Progenitor cell of endocrine pancreas (in vitro differentiated cells): ENCODE data around the gene MOB3B. TPM values are rescaled to one million over a fixed set of nuclear protein-coding genes. Genes with fewer than 3 reads are reported as not detected.
A peak's percentile ranks its signal among the peaks of the same experiment; 100 is the strongest.

Experiments
- DNase-seq: peaks from one replicate; pipeline ENCODE4 v3.0.0; 2021; ENCODE audit warnings: low spot score; ENCODE audit not compliant: unreplicated experiment
- H3K27ac Mint-ChIP-seq: 2 replicates; pipeline ENCODE4 v1.8.0; 2021; ENCODE audit warnings: mild to moderate bottlenecking, moderate library complexity, mixed read lengths
- H3K27me3 Mint-ChIP-seq: 2 replicates; pipeline ENCODE4 v1.8.0; 2021; ENCODE audit warnings: mixed read lengths
- H3K36me3 Mint-ChIP-seq: 2 replicates; pipeline ENCODE4 v1.8.0; 2022; ENCODE audit warnings: mixed read lengths; ENCODE audit not compliant: insufficient read depth
- H3K4me1 Mint-ChIP-seq: 2 replicates; pipeline ENCODE4 v1.8.0; 2021; ENCODE audit warnings: low read depth, mixed read lengths
- H3K4me3 Mint-ChIP-seq: 2 replicates; pipeline ENCODE4 v1.8.0; 2021; ENCODE audit warnings: low read depth, mild to moderate bottlenecking, moderate library complexity, mixed read lengths
- H3K9me3 Mint-ChIP-seq: 2 replicates; pipeline ENCODE4 v1.8.0; 2021; ENCODE audit warnings: low read depth, mixed read lengths
- total RNA-seq: library from RNA; stranded (reverse); gene quantifications from 2 replicates; pipeline ENCODE4 v1.2.1, GENCODE V29; 2021
- TF ChIP-seq, protein P1 (sequence below): fragments of 200-600 bp; sonication (generic); IDR thresholded peaks from one replicate; pipeline ENCODE4 v1.5.0; 2021; ENCODE audit warnings: antibody characterized with exemption, mild to moderate bottlenecking; ENCODE audit not compliant: unreplicated experiment

The MOB3B gene
- total RNA-seq, 1 donor from 2014 or later: 15.4 TPM

DNA sequence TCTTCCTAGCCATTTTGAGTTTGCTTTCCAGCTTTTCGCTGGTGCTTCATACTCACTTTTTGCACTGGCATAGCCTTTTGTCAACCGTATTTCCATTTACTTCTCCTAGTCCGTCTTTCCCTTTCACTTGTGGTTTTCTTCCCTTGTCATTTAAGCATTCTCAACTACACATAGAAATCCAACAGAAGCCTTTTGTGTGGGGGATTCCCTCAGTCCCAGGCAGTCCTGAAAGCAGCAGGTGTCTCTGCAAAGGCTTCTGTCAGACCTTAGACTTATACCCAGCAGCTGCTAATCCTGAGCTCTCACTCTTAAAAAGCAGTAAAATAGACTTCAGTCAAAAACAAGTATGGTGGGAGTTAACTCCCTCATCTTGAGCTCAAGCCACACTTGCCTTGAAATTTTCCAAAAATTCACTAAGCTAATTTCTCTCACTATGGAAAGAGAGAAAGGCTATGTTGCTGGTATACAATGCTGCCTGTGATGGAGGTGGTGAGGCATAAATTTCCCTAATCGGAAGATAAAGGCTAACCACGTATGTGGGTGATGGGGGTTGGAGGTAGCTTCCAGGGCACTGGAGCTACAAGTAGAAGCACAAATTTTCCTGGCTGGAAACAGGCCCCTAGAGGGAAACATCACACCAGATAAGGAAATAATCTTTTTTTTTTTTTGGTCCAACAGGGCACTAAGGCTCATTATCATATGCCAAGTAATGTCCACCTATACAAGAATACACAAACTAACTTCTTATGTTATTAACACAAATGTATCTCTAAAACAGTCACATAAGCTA lies 40.3 kb downstream of the MOB3B start:
- H3K36me3 Mint-ChIP-seq: peaks cover 8% of the 10 kb centered on the region
- TF ChIP-seq, protein P1, sequence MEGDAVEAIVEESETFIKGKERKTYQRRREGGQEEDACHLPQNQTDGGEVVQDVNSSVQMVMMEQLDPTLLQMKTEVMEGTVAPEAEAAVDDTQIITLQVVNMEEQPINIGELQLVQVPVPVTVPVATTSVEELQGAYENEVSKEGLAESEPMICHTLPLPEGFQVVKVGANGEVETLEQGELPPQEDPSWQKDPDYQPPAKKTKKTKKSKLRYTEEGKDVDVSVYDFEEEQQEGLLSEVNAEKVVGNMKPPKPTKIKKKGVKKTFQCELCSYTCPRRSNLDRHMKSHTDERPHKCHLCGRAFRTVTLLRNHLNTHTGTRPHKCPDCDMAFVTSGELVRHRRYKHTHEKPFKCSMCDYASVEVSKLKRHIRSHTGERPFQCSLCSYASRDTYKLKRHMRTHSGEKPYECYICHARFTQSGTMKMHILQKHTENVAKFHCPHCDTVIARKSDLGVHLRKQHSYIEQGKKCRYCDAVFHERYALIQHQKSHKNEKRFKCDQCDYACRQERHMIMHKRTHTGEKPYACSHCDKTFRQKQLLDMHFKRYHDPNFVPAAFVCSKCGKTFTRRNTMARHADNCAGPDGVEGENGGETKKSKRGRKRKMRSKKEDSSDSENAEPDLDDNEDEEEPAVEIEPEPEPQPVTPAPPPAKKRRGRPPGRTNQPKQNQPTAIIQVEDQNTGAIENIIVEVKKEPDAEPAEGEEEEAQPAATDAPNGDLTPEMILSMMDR: no peak
- no peak for DNase-seq
- H3K27ac Mint-ChIP-seq: no peak overlapping the region
- no peak overlapping the region for H3K4me3 Mint-ChIP-seq
- no peaks in the 10 kb centered on the region for H3K27me3 Mint-ChIP-seq
- H3K4me1 Mint-ChIP-seq: peaks cover 20% of the 10 kb centered on the region
- peaks cover 2% of the 10 kb centered on the region for H3K9me3 Mint-ChIP-seq

DNA sequence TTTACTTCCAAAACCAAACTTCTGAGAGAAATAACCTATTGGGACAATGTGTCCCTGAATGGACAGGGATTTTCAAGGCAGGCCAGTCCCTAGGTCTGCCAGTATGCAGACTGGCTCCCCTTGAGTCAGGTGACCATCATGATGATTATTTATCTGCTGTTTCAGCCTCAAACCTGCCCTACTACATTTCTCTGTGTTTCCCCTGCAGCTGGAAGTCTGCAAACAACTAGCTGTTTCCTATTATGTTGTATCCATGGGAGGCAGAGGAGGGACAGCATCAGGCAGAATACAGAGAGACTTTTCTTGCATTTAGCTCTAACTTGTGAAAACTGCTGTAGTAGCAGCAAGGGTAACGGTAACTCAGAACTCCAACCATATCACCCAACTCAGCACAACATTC lies 41.7 kb downstream of the MOB3B start:
- Mint-ChIP-seq H3K27ac (peak overlapping the region; percentile 86), H3K4me3 (peak overlapping the region; percentile 27), H3K4me1 (peaks cover 20% of the 10 kb centered on the region), H3K36me3 (peaks cover 7% of the 10 kb centered on the region), H3K27me3 (no peaks in the 10 kb centered on the region), H3K9me3 (no peaks in the 10 kb centered on the region)
- TF ChIP-seq, protein P1: no peak
- no peak for DNase-seq

DNA sequence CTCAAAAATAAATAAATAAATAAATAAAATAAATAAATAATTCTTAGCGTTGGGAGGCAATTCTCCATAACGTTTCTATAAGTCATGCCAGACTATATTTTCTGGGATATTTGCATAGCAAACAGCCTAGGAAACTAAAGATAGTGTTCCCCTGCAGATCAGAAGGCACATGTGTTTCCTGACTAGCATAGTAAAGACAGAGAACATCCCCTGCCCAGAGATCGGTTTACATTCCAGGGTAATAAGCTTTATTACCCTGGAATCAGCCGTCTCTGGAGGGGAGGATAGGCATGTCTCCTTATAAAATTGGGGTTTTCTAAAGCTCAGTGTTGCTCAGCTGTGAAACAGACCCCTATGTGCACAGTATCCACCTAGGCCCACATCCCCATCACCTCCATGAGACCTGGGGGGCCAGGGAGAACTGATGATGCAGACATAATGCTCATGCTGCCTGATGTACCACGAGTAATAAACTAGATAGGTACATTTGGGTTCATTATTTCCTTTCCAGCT lies 42.4 kb downstream of the MOB3B start:
- H3K27ac Mint-ChIP-seq: no peak overlapping the region
- H3K27me3 Mint-ChIP-seq: no peaks in the 10 kb centered on the region
- no peak for DNase-seq
- peaks cover 6% of the 10 kb centered on the region for H3K36me3 Mint-ChIP-seq
- peaks cover 20% of the 10 kb centered on the region for H3K4me1 Mint-ChIP-seq
- TF ChIP-seq, protein P1: no peak
- no peaks in the 10 kb centered on the region for H3K9me3 Mint-ChIP-seq
- H3K4me3 Mint-ChIP-seq: no peak overlapping the region

GRCh38 chr9:27485158-27485557 lies 44.5 kb downstream of the MOB3B start:
- no peak for DNase-seq
- no peak overlapping the region for H3K4me3 Mint-ChIP-seq
- H3K4me1 Mint-ChIP-seq: peaks cover 20% of the 10 kb centered on the region
- H3K9me3 Mint-ChIP-seq: peaks cover 4% of the 10 kb centered on the region
- peaks cover 11% of the 10 kb centered on the region for H3K36me3 Mint-ChIP-seq
- H3K27me3 Mint-ChIP-seq: no peaks in the 10 kb centered on the region
- H3K27ac Mint-ChIP-seq: no peak overlapping the region
- TF ChIP-seq, protein P1: no peak

DNA sequence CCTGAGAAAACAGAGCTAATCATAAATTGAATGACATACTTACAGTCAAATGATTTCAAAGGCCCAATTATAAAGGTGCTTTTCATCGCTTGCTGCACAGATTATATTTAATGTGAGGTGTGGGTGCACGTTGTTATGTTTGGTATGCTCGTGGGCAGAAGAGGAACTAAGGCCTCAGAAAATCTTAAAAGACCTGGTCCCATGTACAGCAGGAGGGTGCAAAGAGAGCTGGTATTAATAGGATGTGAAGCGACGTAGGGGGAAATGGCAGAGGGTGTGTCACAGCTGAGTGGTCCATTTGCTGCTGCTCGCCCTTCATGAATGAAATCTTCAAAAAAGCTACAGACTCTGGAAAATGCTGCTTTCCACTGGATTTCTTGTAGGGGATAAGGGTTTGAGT lies 46.0 kb downstream of the MOB3B start:
- TF ChIP-seq, protein P1: no peak
- Mint-ChIP-seq H3K4me1 (peaks cover 14% of the 10 kb centered on the region), H3K36me3 (peaks cover 13% of the 10 kb centered on the region), H3K27me3 (no peaks in the 10 kb centered on the region), H3K9me3 (peaks cover 10% of the 10 kb centered on the region), H3K27ac (no peak overlapping the region), H3K4me3 (no peak overlapping the region)
- no peak for DNase-seq
